ENCODE results near the gene ACAD10.

- TF ChIP-seq POLR2AphosphoS5 (IDR thresholded peaks at IDR 0.05; ENCODE audit: low read depth, low read length), result no peak
- no peak for TF ChIP-seq TAF1 (IDR thresholded peaks at IDR 0.05; ENCODE audit: borderline replicate concordance, insufficient read depth, low read length)
- TF ChIP-seq REST (IDR thresholded peaks at IDR 0.05; ENCODE audit: insufficient read depth in 1 of 2, low read depth in 2 of 2, low read length in 2 of 2), result no peak
- TF ChIP-seq SIN3A (IDR thresholded peaks at IDR 0.05; ENCODE audit: borderline replicate concordance, insufficient read depth, low read length), result no peak
- TF ChIP-seq FOXP2 (optimal IDR thresholded peaks at IDR 0.05; ENCODE audit: borderline replicate concordance, extremely low read depth, extremely low read length, insufficient read depth), result no peak
Measured at GRCh38 chr12:111728795-111729194, 42.9 kb downstream of the ACAD10 start.

All from PFSK-1 (cell line).